Ascending aorta (tissue), 2 donors: ENCODE measurements around the gene COX20. TPM values are rescaled to one million over a fixed set of nuclear protein-coding genes. Genes with fewer than 3 reads are reported as not detected.

ENCODE experiments used
- DNase-seq, 2 donors: peaks; one replicate each; pipeline ENCODE4 v3.0.0-alpha.2; 2019; ENCODE audit warnings: low spot score in 2 of 2
- H3K27ac ChIP-seq, 2 donors: fragments of 200-600 bp; sonication (generic); one replicate each; pipeline ENCODE4 v1.5.1; 2016 to 2017; ENCODE audit warnings: mild to moderate bottlenecking in 1 of 2
- H3K27me3 ChIP-seq: fragments of 200-600 bp; sonication (generic); one replicate; pipeline ENCODE4 v1.5.1; 2017
- H3K36me3 ChIP-seq, 2 donors: fragments of 200-600 bp; sonication (generic); one replicate each; pipeline ENCODE4 v1.5.1; 2016
- H3K4me1 ChIP-seq, 2 donors: fragments of 200-600 bp; sonication (generic); one replicate each; pipeline ENCODE4 v1.5.1; 2016 to 2017; ENCODE audit warnings: mild to moderate bottlenecking in 1 of 2
- H3K4me3 ChIP-seq, 2 donors: fragments of 200-600 bp; sonication (generic); one replicate each; pipeline ENCODE4 v1.5.1; 2016 to 2017; ENCODE audit warnings: mild to moderate bottlenecking in 1 of 2
- H3K9me3 ChIP-seq, 2 donors: fragments of 200-600 bp; sonication (generic); one replicate each; pipeline ENCODE4 v1.5.1; 2016
- intact Hi-C: fragments of 100-400 bp; cut with DNase I; formaldehyde crosslinking; loops from one replicate; pipeline ENCODE4 v1.15.1; 2023
- total RNA-seq: library from RNA; depleted of rRNA; stranded (reverse); fragments of >200 nt; gene quantifications from one replicate; pipeline ENCODE4 v1.1.0, GENCODE V29; 2016
- TF ChIP-seq, protein P1 (sequence below), 3 experiments: fragments of 200-600 bp in 2 of 3; fragments of 450-650 bp in 1 of 3; sonication (generic) in 2 of 3; IDR thresholded peaks; one replicate each; pipeline ENCODE4 v1.5.1; 2016 to 2019; ENCODE audit warnings: antibody characterized with exemption in 3 of 3, mild to moderate bottlenecking in 1 of 3, moderate library complexity in 1 of 3

COX20 gene
- total RNA-seq, 1 donor from 2014 or later: 8.2 TPM

DNA sequence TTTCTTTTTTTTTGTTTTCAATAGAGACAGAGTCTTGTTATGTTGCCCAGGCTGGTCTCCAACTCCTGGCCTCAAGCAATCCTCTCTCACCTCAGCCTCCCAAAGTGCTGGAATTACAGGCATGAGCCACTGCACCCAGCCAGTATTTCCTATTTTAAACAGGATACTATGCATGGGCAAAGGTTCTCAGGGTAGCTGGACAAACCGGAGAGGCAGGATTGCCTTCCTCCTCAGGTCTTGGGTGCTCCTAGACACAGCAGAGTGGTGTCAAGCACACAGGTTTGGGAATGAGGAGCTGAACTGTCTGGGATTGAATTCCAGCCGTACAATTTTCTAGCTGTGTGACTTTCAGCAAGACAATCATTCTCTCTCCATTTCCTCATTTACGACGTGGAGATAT lies 51.8 kb downstream of the COX20 start:
- H3K4me1 ChIP-seq: no peaks in the 10 kb centered on the region
- no peaks in the 10 kb centered on the region for H3K27me3 ChIP-seq
- intact Hi-C loops: no loop called here

DNA sequence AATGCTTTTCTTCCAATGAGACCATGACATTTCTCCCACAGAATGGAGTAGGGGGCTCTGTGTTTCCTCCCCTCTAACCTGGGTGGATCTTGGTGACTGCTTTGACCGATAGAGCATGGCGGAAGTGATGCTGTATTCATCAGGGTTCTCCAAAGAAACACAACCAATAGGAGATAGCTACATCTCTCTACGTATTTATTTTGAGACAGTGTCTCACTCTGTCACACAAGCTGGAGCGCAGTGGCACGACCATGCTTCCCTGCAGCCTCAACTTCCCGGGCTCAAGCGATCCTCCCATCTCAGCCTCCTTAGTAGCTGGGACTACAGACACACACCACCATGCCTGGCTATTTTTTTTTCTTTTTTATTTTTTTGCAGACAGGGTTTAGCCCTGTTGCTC lies 58.4 kb downstream of the COX20 start:
- H3K4me1 ChIP-seq: no peaks in the 10 kb centered on the region
- no peak for DNase-seq
- H3K9me3 ChIP-seq: no peaks in the 10 kb centered on the region
- H3K27ac ChIP-seq: no peak overlapping the region
- no peaks in the 10 kb centered on the region for H3K36me3 ChIP-seq
- intact Hi-C loops: no loop called here
- no peak overlapping the region for H3K4me3 ChIP-seq
- TF ChIP-seq, protein P1, sequence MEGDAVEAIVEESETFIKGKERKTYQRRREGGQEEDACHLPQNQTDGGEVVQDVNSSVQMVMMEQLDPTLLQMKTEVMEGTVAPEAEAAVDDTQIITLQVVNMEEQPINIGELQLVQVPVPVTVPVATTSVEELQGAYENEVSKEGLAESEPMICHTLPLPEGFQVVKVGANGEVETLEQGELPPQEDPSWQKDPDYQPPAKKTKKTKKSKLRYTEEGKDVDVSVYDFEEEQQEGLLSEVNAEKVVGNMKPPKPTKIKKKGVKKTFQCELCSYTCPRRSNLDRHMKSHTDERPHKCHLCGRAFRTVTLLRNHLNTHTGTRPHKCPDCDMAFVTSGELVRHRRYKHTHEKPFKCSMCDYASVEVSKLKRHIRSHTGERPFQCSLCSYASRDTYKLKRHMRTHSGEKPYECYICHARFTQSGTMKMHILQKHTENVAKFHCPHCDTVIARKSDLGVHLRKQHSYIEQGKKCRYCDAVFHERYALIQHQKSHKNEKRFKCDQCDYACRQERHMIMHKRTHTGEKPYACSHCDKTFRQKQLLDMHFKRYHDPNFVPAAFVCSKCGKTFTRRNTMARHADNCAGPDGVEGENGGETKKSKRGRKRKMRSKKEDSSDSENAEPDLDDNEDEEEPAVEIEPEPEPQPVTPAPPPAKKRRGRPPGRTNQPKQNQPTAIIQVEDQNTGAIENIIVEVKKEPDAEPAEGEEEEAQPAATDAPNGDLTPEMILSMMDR (IDR thresholded peaks at IDR 0.05): no peak
- no peaks in the 10 kb centered on the region for H3K27me3 ChIP-seq

More for the DNA sequence above, 51.8 kb downstream of the COX20 start:
- Histone ChIP-seq H3K36me3 (no peaks in the 10 kb centered on the region), H3K27ac (no peak overlapping the region), H3K9me3 (no peaks in the 10 kb centered on the region), H3K4me3 (no peak overlapping the region)
- TF ChIP-seq, protein P1 (IDR thresholded peaks at IDR 0.05): no peak
- DNase-seq: no peak

Other genes starting within 250 kb of the COX20 start
- gene DESI2, start 182.5 kb upstream of the COX20 start, total RNA-seq: 24.2 TPM
- 128 TPM for gene HNRNPU, start 28.9 kb downstream of the COX20 start, total RNA-seq